Stimulated activated CD4-positive, alpha-beta T cell treated with anti-CD3 and anti-CD28 coated beads, Interleukin-4, amount 100 ng/mL, for 4 hours (primary cell): ENCODE data around the gene CELA2B.
"Not testable (repeated sequence)": the region's sequence is repeated elsewhere in the genome, so short reads cannot be mapped to it uniquely, and the experiment has no call there.

Experiments
- DNase-seq, 2 experiments: peaks; one replicate each; pipeline ENCODE4 v3.0.0-alpha.2; 2020

The CELA2B gene

GRCh38 chr1:15475752-15476314 lies at the start of gene CELA2B:
TSS of gene CELA2B (plus strand) at chr1:15476104. CDS start at chr1:15476126, 22 bp downstream.
- no peak for DNase-seq

GRCh38 chr1:15426492-15427279 lies 49.2 kb upstream of the CELA2B start:
- DNase-seq = no peak

DNA sequence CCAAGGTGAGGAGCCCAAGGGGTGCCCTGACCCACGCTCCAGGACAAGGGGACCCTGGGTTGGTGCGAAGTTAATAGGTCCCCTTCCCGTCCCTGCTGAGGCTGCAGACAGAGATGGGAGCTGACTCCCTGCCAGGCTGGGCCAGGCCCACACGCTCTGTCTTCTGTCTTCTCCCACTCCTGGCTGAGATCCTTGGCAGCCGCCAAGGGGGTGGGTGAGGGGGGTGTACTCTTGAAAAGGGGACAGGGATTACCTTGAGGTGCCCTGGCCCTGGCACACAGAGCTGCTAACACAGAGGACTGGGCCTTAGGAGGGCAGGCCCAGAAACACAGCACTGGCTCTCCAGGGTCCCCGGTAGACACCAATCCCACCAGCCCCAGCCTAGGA lies 48.6 kb upstream of the CELA2B start:
- no peak for DNase-seq

DNA sequence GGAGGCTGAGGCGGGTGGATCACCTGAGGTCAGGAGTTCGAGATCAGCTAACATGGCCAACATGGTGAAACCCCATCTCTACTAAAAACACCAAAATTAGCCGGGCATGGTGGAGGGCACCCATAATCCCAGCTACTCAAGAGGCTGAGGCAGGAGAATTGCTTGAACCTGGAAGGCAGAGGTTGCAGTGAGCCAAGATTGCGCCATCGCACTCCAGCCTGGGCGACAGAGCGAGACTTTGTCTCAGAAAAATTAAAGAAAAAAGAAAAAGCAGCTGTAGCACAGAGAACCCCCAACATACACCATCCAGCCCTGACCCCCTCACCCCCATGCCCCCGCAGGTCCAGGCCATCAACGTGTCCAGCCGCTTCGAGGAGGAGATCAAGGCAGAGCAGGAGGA lies 47.7 kb upstream of the CELA2B start:
- not testable (repeated sequence) for DNase-seq

- no peak for DNase-seq
Observed at GRCh38 chr1:15428815-15429435, 47.0 kb upstream of the CELA2B start.

DNA sequence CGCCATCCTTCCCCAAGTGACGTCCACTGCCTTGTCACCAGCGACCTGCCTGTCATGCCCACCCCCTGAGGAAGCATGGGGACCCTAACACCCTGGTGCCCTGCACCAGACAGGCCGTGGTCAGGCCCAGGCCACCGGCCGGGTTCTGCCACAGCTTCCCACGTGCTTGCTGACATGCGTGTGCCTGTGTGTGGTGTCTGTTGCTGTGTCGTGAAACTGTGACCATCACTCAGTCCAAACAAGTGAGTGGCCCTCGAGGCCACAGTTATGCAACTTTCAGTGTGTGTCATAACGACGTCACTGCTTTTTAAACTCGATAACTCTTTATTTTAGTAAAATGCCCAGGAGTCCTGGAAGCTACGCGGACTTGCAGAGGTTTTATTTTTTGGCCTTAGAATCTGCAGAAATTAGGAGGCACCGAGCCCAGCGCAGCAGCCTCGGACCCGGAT lies 46.2 kb upstream of the CELA2B start:
- no peak for DNase-seq

DNA sequence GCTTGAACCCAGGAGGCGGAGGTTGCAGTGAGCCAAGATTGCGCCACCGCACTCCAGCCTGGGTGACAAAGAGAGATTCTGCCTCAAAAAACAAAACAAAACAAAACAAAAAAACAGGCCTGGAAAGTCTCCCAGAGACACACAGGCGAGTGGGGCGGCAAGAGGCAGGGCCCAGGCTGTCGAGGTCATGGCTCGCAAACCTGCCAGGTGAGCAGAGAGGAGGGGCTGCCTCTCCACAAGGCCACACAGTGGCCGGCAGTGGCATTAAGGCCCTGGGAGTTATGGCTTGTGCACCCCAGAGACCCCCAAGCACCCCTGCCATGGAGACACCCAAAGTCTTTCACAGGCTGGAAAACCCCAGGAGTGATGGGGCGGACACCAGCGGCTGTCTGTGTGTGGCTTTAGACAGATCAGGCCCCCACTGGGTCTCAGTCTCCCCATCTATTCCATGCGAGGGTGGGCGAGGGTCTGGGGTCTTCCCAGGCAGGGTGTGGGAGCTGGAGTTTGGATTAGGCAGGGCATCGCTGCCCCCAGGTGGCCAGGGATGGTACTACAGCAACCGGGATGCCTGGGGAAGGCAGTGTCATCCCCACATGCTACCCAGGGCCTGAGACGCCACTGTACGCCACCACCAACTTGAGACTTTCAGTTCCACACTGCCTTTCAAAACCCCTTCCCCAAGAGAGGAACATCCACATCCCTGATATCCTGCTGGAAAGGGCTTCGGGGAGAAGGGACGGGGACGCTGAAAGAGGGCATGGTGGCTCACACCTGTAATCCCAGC lies 44.9 kb upstream of the CELA2B start:
- peak; percentile 53 to 75 for DNase-seq

- DNase-seq = no peak
Observed at GRCh38 chr1:15431571-15431948, 44.3 kb upstream of the CELA2B start.

- no peak for DNase-seq
Observed at GRCh38 chr1:15432324-15432723, 43.6 kb upstream of the CELA2B start.

GRCh38 chr1:15433471-15433870 lies 42.4 kb upstream of the CELA2B start:
- DNase-seq = no peak

GRCh38 chr1:15434739-15435138 lies 41.2 kb upstream of the CELA2B start:
- DNase-seq = not testable (repeated sequence)

GRCh38 chr1:15435239-15436077 lies 40.4 kb upstream of the CELA2B start:
- no peak for DNase-seq

DNA sequence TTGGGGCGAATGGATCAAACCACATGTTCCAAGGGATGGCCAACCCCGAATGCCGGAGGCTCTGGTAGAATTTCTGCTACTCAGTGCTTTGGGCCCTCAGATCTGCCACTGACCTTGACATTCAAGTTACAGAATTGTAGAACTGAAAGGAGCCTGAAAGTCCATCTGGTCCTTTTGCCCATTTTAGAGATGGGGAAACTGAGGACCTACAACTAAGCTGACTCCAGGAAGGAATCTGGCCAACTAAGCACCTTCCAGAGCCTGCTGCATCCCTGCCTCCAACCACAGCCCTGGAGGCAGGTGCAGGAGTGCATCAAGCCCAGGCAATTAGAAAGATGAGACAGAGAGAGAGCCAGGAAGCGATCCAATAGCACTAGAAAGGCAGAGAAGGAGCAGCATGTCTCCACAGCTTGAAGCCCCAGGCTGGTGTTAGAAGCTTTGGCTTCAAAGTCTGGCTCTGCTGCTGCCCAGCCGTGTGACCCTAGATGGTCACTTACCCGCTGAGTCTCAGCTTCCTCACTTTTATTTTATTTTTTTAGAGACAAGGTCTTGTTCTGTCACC lies 38.9 kb upstream of the CELA2B start:
- no peak for DNase-seq

GRCh38 chr1:15439325-15439724 lies 36.6 kb upstream of the CELA2B start:
- no peak for DNase-seq

DNA sequence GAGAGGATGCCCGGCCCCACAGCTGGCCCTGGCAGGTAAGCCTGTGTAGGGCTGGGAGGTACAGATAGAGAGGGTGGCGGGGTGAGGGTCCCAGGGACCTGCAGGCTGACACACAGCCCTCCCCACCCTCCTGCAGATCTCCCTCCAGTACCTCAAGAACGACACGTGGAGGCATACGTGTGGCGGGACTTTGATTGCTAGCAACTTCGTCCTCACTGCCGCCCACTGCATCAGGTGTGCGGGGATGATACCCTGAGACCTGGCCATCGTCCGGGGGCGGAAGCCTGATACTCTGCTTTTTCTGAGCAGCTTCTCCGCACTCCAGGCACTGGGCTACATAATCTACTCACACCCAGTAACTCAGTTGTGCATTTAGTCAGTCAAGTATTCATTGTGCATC lies 35.5 kb upstream of the CELA2B start:
- no peak for DNase-seq

GRCh38 chr1:15441247-15441646 lies 34.7 kb upstream of the CELA2B start:
- DNase-seq = no peak

DNA sequence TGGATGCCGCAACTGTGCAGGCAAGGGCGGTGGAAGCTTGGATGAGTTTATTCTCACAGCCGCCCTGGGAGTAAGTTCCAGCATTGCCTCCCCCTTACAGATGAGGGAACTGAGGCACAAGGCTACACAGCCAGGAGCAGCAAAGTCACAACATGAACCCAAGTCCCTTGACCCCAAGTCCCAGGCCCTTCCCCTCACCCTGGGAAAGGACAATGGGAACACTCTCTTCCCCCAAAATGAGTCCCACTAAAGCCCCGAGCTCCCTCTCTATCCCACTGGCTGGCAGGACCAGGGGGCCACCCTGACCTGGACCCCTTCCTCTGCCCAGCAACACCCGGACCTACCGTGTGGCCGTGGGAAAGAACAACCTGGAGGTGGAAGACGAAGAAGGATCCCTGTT lies 33.8 kb upstream of the CELA2B start:
- no peak for DNase-seq

DNA sequence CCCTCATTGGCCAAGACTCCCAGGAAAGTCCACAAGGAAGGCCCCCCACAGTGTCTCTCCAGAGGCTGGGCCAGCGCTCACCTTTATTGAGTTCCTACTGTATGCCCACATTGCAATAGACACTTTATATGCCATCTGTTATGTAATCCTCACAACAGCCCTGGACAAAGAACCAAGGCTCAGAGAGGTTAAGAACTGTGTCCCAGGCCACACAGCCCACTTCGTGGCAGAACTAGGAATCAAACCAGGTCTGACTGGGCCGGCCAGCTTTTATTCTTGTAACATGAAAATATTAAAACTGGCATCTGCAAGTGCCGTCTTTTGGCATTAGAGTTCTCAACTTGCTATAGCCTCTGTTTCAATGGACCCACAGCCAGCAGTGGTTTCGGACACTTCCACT lies 33.1 kb upstream of the CELA2B start:
- no peak for DNase-seq

GRCh38 chr1:15443281-15443680 lies 32.6 kb upstream of the CELA2B start:
- DNase-seq = no peak

GRCh38 chr1:15444468-15445389 lies 31.2 kb upstream of the CELA2B start:
- DNase-seq = no peak
